Lower leg skin (tissue), 3 donors: ENCODE results near the gene SERHL2.
"Not testable (repeated sequence)": the region's sequence is repeated elsewhere in the genome, so short reads cannot be mapped to it uniquely, and the experiment has no call there.

ENCODE experiments used
- POLR2A ChIP-seq, 2 donors: fragments of 450-650 bp; IDR thresholded peaks; one replicate each; pipeline ENCODE4 v1.6.1; 2016 to 2017; ENCODE audit warnings: antibody characterized with exemption in 2 of 2, mild to moderate bottlenecking in 1 of 2, moderate library complexity in 1 of 2
- TF ChIP-seq, protein P1 (sequence below), 3 donors: fragments of 450-650 bp; IDR thresholded peaks; one replicate each; pipeline ENCODE4 v1.5.1; 2016; ENCODE audit warnings: antibody characterized with exemption in 3 of 3, mild to moderate bottlenecking in 3 of 3, moderate library complexity in 2 of 3

- TF ChIP-seq, protein P1, sequence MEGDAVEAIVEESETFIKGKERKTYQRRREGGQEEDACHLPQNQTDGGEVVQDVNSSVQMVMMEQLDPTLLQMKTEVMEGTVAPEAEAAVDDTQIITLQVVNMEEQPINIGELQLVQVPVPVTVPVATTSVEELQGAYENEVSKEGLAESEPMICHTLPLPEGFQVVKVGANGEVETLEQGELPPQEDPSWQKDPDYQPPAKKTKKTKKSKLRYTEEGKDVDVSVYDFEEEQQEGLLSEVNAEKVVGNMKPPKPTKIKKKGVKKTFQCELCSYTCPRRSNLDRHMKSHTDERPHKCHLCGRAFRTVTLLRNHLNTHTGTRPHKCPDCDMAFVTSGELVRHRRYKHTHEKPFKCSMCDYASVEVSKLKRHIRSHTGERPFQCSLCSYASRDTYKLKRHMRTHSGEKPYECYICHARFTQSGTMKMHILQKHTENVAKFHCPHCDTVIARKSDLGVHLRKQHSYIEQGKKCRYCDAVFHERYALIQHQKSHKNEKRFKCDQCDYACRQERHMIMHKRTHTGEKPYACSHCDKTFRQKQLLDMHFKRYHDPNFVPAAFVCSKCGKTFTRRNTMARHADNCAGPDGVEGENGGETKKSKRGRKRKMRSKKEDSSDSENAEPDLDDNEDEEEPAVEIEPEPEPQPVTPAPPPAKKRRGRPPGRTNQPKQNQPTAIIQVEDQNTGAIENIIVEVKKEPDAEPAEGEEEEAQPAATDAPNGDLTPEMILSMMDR (IDR thresholded peaks at IDR 0.05): not testable (repeated sequence)
- not testable (repeated sequence) for TF ChIP-seq POLR2A (IDR thresholded peaks at IDR 0.05)
Measured at GRCh38 chr22:42529435-42529834, 24.3 kb upstream of the SERHL2 start.
